GM18505 (cell line): ENCODE measurements around the gene ACAP2.
"Not testable (repeated sequence)": the region's sequence is repeated elsewhere in the genome, so short reads cannot be mapped to it uniquely, and the experiment has no call there.

Experiments used
- ATAC-seq: cut with Tn5 transposase; IDR thresholded peaks from one replicate; pipeline ENCODE4 v1.9.1; 2021; ENCODE audit not compliant: unreplicated experiment
- POLR2A ChIP-seq: IDR thresholded peaks from 4 replicates; pipeline ENCODE4 v1.6.1; 2011; ENCODE audit warnings: borderline replicate concordance; ENCODE audit not compliant: insufficient read depth, insufficient read length; ENCODE audit errors: extremely low read depth

The ACAP2 gene

GRCh38 chr3:195239121-195239520 lies 203.7 kb downstream of the ACAP2 start:
- TF ChIP-seq POLR2A = no peak
- no peak for ATAC-seq

GRCh38 chr3:195238586-195239118 lies 204.2 kb downstream of the ACAP2 start:
- no peak for ATAC-seq
- no peak for TF ChIP-seq POLR2A

GRCh38 chr3:195238081-195238571 lies 204.7 kb downstream of the ACAP2 start:
- no peak for TF ChIP-seq POLR2A
- no peak for ATAC-seq

DNA sequence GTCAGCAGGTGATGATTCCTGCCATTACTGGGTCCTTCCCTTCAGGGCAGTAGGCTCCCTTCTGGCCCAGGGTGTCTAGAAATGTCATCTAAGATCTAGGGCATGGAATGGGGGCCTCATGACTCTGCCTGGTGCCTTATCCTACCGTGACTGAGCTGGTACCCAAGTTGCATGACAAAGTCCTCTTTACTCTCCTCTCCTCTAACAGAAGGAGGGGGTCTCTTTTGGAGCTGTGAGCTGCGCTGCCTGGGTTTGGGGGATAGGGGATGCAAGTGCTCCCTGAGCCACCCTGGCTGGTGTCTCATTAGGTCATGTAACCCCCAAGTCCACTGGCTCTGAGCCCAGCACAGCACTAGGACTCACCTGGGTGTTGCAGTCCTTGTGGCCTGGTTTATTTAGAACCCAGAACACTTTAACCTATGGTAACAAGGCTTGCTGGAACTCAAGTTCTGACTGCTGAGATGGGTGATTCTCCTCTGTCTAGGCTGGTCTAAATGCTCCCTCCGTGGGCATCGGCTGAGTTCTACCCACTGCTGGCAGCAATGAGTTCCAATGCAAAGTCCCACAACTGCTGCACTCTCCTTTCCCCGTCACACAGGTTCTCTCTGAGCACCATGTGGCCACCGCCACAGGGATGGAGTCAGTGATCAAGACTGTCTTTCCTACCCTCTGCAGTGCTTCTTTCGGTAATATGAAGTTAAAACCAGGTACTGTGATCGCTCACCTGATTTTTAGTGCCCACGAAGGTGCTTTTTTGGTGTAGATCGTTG lies 205.8 kb downstream of the ACAP2 start:
- no peak for TF ChIP-seq POLR2A
- ATAC-seq = no peak

DNA sequence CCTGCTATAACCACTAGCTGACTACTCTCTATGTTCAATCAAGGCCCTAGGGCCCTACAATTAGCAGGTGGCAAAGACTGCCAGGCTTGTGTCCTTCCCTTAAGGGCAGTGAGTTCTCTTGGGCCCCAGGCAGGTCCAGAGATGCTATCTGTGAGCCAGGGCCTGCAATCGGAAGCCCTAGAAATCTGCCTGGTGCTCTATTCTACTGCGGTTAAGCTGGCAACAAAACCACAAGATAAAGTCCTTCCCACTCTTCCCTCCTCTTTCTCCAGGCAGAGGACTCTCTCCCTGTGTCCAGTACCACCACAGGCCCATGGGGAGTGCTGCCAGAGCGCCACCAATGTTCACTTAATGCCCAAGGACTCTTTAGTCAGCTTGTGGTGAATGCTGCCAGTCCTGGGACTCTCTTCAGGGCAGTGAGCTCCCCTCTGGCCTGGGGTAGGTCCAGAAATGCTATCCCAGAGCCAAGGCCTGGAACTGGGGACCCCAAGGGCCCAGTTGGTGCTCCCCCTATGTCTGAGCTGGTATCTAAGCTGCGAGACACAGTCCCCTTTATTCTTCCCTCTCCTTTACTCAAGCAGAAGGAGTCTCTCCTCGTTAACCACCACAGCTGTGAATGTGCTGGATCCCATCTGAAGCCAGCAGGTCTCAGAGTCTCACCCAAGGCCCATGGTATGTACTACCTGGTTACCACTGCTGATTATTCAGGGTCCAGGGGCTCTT lies 206.6 kb downstream of the ACAP2 start:
- TF ChIP-seq POLR2A = no peak
- ATAC-seq = no peak

GRCh38 chr3:195230244-195230643 lies 212.6 kb downstream of the ACAP2 start:
- TF ChIP-seq POLR2A = no peak
- ATAC-seq = no peak

GRCh38 chr3:195228886-195229285 lies 213.9 kb downstream of the ACAP2 start:
- not testable (repeated sequence) for ATAC-seq

- TF ChIP-seq POLR2A = no peak
- ATAC-seq = no peak
Measured at GRCh38 chr3:195227871-195228270, 214.9 kb downstream of the ACAP2 start.

GRCh38 chr3:195226900-195227447 lies 215.8 kb downstream of the ACAP2 start:
- no peak for ATAC-seq
- TF ChIP-seq POLR2A = no peak

- no peak for TF ChIP-seq POLR2A
- no peak for ATAC-seq
Measured at GRCh38 chr3:195226445-195226844, 216.4 kb downstream of the ACAP2 start.

GRCh38 chr3:195224980-195225580 lies 217.7 kb downstream of the ACAP2 start:
- no peak for ATAC-seq
- no peak for TF ChIP-seq POLR2A
